ENCODE results near the gene CCNY.

Gene CCNY

DNA sequence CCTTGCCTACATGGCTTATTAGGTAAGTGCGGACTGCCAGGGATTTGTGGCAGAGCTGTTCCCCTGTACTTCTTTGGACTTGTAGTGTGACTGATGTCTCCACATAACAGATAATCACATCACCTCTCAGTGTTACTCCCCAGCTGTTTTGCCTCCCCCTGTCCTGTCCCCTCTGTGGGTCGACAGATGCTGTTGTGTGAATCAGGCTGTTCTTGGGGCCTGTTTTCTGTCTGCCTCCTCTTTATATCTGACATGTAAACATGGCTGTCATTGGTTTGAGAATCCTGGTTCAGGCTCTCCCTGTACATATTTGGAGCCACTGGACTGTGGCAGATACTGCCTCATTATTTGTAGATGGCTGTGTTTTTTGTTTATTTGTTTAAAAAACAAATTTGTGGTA lies 22.7 kb downstream of the CCNY start:
- DNase-seq: no peak

DNA sequence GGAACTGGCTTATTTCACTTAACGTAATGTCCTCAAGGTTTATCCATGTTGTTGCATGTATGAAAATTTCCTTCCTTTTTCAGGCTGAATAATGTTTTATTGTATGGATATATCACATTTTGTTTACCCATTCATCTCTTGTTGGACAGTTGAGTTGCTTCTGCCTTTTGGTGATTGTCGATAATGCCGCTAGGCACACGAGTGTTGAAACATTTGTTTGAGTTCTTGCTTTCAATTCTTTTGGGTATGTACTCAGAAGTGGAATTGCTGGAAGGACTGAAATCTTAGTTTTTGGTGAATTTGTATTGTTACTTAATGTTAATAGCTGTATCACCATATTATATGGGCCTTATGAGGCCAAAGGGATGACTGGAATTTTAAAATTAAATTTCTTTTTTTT lies 23.6 kb downstream of the CCNY start:
- no peak for DNase-seq

DNA sequence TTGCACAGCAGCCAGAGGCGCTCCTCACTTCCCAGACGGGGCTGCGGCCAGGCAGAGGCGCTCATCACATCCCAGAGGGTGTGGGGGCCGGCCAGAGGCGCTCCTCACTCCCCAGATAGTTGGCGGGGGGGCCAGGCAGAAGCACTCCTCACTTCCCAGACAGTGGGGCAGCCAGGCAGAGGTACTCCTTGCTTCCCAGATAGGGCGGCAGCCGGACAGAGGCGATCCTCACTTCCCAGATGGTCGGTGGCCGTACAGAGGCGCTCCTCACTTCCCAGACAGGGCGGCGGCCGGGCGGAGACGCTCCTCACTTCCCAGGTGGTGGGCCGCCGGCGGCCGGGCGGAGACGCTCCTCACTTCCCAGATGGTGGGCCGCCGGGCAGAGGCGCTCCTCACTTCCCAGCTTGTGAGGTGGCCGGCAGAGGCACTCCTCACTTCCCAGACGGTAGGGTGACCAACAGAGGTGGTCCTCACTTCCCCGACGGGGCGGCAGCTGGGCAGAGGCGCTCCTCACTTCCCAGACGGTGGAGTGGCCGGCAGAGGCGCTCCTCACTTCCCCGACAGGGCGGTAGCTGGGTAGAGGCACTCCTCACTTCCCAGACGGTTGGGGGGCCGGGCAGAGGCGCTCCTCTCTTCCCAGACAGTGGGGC lies 26.5 kb downstream of the CCNY start:
- no peak for DNase-seq

DNA sequence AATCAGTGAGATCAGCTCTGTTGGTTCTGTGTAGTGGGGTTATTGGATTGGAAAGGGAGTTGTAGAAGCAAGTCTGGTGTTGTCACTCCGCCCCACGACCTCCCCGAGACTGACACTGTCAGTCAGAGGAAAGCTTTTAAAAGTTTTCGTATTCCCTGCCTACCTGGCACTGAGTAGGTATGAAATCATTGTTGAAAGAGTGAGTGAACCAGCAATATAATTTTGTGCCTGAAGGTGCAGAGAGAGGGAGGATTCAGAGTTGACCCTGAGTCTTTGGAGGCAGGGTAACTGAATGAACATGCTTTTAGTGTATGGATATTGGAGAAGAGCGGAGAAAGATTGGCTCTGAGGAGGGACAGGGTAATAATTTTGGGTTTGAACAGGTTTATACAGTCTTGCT lies 27.3 kb downstream of the CCNY start:
- no peak for DNase-seq

DNA sequence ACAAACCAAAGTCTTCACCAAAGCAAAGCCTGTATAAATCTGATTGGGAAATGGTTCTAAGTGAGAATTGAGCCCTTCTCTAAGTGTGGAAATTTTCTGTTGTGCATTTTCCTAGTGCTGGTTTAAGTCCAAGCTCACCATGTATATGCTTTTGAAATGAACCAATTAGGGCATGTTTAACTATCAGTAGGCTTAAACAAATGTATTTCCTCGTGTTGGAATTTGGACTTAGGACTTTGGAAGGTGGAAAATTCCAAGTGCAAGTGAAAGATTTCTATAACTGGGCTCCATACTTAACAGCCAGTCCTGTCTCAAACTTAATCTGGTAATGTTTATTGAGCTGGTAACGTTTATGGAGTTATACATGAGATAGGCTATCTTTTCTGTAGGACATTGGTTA lies 28.5 kb downstream of the CCNY start:
- DNase-seq: no peak

DNA sequence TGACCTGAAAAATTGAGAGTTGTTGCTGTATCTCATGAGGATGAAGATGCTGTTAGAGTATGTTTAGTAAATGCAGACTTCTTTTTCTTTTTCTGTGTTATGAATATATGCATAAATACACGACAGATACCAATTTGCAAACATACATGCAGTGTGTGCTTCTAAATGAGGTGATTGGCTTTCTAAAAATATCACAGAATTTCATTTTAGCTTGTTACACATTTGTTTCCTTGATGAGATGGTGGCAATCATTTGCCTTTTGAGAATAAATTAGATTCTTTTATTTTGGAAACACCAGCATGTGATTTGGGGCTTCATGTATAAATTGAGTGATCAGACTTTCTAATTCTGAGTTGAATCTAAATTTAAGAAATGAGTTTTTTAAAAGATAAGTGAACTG lies 29.7 kb downstream of the CCNY start:
- DNase-seq: no peak

DNA sequence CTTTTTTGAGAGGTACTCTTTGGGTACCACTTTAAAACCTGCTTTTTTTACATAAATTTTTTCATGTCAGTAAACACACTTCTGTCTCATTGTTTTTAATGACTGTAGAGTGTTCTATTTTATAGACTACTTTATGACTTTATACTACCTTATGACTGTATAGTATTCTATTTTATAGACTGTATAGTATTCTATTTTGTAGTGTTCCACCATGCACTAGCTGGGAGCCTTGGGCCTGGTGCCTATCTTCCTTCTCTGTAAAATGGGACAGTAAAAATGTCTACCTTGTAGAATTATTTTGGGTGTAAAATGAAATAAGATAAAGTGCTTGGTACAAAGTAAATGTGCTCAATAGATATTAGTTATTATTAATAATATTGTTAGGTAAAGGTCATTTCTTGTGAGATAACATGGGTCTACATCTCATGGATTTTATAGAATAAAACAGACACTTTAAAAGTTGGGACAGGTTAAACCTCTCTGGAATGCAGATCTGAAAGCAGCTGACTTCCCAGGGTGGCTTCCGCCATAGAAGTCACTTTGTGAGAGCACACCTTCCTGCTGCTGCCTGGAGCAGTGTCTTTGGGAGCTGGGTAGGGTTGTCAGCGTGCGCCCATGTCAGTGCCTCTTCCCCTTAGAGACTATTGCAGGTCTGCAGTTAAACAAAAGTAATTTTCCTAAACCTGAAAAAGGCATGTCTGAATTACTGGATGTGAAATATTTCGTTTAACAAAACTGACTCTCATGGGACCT lies 31.0 kb downstream of the CCNY start:
- no peak for DNase-seq

DNA sequence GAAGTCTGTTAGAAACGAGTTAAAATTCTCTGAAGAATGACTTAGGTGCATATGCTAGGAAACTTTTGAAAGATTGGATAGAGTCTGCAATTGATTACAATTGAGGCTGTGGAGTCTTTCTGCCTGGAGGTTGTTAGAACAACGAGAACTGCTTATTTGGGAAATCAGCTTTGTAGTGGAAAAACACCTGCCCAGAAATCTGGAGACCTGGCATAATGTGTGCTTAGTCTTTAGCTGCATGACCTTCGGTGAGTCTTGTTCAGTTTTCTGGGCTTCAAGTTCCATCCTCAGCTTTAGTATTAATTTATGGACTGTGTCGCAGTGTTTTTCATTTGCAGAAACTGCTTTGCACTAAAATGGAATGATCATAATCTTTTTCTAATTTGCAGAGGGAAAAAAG lies 31.7 kb downstream of the CCNY start:
- no peak for DNase-seq

DNA sequence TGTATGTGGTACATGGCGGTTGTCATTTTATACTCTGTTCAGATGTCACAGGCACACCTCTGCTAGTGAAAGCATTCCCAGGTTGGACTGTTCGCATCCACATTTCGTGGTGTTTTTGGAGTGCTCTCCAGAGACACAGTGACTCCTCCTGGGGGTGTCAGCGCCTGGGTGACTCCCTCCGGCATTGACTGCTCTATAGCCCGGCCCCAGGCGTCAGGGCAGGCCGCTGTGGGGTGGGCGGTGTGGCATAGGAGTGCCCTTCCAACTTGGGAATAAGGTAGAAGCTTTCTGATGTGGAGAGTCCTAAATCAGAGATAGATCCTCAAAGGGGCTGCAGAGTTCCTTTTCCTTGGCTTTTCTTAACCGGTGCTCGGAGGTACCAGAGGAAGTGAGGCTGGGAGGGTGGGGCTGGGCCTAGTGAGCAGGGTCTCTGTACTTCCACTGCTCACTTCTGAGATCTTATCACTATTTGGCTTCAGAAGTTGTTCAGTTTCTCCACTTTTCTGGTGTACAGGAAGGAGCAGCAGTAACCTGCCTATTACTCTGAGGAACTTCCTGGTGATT lies 32.3 kb downstream of the CCNY start:
- no peak for DNase-seq

DNA sequence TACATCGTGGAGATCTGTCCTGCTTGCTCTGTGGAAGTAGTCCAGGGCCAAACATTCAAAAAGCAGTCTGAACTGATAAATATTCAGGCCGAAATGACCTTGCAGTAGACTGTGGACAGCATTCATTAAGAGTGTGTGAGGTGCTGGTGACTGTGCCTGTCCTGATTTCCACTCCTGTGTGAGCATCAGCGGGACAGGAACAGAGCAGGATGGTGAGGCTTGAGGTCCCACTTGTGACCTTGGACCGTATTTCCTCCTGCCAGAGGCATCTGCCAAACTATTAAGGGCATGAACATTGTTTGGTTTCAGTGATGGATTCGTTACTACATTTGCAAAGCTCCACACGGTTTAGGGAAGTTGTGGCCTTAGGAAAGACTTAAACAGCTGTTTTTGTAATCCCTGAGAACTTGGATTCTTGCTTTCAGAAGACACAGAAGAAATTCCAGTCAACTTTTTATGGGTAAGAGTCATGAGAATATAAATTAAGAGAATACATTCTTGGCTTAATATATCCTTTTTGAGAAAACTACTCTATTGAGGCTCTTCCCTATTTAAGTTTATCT lies 32.8 kb downstream of the CCNY start:
- no peak for DNase-seq

DNA sequence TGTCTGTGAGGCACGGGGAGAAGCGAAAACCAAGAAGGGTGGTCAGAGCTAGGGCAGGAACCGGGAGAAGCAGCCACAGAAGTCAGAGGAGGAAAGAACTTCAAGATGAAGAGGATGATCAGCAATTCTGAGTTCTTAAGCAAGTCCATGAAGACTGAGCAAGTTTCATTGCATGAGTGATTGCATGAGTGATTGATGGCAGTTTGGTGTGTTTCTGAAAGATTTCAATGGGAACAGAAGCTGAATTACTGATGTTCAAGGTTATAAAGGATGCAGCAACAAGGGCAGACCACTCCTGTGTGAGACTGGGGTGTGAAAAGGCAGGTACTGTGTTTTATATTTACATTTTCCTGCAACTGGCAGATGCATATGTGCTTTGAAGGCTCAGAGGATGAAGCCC lies 35.4 kb downstream of the CCNY start:
- DNase-seq: no peak

DNA sequence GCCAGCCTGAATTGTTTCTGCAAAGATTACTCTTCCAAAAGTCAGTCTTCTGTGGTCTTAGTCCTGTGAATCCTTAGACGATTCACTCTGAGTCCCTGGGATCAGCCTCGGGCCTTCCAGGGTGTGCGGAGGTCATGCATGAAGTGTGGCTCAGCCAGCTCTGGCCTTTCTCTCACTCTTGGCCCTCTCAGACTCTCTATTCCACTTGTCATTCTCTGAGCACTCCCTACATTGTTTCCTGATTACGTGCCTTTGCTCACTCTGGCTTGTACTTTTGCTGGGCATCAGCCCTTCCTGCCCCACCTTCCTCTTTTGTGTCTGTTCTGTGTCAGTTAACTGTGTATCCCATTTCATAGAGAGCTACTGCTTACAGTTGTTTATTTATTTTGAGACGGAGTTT lies 36.0 kb downstream of the CCNY start:
- DNase-seq: no peak

DNA sequence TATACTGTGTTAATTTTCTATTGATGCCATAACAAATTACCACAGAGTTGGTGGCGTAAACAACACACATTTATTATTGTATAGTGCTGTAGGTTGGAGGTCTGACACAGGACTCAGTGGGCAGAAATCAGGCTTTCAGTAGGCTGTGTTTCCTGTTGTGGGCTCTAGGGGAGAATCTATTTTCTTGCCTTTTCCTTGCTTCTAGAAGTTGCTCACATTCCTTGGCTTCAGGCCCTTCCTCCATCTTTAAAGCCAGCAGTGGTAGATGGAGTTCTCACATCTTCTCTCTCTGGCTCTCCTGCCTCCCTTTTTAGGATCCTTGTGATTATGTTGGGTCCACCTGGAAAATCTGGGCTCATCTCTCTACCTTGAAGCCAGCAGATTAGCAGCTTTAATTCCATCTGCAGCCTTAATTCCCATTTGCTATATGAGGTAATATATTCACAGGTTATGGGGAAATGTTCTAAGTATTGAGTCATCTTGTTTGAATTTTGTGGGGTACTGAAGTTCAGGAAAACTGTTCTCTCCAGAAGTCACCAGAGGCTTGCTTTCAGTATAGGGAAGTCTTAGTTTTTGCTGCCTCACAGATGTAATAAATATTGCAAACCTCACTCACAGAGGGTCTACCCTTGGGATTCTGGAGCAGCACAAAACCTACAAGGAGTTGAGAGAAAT lies 38.9 kb downstream of the CCNY start:
- no peak for DNase-seq

DNA sequence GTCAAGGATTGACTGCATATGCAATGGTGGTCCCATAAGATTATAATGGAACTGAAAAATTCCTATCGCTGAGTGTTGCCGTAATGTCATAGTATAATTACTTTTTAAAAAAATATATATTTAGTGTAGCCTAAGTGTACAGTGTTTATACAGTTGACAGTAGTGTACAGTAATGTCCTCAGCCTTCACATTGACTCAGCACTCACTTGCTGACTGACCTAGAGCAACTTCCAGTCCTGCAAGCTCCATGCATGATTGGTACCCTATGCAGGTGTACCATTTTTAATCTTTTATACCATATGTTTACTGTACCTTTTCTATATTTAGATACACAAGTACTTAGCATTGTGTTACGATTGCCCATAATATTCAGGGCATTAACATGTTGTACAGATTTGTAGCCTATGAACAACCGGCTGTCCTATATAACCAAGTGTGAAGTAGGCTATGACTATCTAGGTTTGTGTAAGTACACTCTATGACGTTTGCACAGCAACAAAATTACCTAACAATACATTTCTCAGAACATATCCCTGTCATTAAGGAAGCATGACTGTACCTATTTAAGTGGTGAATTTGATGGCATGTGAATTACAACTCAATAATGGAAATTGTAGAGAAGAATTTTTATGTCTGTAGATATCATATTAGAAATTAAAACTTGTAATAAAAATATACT lies 40.9 kb downstream of the CCNY start:
- DNase-seq: no peak

DNA sequence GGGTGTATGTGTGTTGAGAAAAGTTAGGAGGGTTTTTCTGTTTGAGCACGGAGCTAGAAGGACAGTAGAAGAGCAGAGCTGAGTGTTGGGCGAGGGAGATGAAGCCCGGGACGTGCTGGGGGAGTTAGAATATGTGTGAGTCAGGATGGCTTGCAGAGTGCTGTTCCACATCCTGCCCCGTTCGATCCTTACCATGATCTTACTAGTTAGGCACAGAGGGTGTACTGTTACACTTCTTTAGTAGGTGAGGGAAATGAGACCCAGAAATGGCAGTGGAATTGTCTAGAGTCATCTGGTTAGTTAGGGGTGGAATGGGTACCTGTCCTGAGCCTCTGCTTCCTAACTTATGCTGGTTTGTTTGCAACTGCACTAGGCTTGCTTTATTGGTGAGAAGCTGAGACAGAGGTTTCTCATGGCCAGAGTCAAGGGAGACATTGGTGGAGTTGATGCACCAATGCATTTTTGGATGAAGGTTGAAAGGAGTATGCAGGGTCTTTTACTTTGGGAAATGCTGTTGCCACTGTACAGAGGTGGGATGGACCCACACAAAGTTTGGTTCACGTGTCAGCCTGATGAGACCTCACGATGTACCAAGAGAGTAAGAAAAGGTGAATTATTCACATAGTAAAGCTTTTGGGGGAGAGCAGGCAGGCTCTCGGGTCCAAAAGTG lies 42.4 kb downstream of the CCNY start:
- DNase-seq: no peak

DNA sequence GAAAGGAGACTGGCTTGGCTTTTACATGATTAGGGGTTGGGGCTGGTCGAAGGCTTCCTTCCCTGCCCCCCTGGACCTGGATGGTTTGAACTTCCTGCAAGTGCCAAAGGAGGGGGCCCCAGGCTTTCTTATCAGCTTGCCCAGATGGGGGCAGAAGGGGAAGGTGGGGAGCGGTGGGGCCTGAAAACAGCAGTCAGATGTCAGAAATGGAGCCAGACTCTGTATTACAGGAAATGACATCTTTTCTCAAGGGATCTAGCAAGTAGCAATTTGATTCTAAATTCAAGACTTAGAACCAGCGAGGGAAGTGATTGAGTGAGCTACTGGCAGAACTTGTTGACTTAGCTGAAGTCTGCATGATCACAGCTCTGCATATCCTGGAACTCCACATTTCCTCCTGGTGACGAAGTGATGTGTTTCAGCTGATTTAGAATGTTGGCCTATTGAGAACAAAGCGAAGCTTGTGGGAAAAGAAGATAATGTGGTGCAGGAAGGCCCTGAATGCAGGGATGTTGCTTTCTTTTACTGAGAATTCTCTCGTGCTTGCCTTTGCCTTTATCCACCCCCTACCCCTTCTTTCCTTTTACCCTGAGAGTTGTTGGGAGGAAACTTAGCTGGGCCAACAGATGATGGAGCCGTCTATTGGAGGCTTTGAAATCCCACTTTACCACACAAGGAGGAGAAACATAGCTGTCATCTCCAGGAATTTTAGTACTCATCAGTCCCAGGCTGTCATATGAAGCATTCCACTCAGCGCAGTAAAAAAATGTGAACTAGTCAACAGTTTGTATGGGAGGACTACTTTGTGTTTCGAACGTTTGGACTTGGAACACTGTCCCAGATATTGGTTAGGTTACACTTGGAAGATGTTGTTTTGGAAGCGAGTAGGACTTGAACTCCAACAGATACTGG lies 43.2 kb downstream of the CCNY start:
- DNase-seq: no peak

DNA sequence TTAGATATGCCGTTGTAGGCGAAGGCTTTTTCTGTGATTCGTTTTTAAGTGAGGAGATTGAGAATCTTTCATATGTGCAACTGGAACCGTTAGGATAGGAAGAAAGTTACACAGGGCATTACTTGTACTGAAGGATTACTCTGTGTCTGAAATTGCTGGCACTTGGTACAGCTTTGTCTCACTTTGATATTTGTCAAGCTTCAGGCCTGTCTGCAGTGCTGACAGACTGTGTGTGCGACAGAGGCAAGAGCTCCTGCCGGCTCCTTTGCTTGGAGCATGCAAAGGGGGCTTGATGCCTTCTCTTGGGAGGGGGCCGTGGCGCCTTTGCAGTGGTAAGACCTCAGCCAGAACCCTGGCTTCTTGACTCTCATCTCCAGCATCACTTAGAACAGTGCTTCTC lies 45.8 kb downstream of the CCNY start:
- no peak for DNase-seq

DNA sequence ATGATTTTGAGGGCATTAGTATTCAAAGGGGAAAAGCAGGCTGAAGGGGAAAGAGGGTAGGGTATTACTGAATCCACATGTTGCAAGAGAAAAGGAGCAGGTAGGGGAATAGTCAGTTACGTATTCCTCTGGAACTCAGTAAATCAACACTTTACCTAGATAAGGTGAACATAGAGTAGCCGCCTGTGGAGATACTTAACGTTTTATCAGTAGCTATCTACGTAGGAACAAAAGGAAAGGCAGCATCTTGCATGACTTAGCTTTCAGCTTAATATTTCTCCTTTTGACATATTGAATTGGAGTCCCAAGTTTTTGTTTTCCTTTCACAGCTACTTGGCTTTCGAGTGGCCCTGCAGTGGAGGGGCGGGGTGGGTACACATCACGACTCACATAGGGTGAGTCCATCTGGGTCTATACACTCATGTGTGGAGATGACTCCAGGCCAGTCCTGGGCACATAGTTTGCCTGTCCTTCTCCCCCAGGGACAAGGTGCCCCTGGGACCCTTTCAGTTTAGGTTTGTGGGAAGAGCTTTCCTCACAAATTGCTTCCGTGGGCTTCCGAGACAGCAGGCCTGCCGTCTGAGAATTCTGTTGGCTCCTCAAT lies 48.1 kb downstream of the CCNY start:
- DNase-seq: no peak

DNA sequence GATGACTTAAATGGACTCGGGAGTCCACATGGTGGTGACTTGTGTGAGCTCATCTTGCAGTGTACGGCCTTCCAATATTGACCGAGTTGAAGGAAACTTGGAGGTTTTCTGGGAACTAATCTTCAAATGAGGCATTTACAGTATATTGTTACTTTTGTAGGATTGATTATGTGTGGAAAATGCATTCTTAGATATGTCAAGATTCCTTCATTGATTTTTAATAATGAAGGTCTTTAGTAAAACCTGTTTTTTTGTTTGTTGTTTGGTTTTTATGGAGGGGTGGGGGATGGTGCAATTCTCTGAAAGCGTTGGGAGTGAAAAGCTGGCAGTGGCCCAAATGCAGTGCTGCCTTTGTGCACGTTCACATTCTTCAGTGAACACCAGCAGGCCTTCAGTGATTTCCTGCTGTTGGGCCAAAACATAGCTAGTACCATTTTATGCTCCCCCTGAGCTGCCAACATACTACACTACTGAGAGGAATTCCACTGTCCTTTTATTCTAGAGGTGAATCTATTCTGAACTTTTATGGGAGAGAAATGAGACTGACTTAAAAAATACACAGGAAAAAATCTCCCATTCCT lies 50.4 kb downstream of the CCNY start:
- DNase-seq: no peak

DNA sequence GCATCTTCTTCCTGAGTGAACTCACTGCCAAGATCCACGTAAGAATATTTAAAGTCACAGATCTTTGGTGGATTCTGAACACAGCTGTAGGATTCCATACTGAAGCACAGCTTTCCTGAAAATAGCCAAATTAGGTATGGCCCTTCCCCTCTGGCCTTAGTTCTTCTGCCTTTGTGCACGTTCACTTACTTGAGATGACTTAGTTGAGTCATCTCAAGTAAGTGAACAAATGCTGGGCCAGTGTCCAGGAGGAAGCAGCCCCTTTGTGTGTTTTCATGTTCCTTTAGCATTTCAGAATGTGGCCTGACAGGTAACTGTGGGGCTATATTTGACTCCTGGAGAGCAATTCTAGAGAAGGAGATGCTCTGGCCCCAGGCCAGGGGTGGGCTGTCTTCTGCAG lies 51.5 kb downstream of the CCNY start:
- DNase-seq: no peak

DNA sequence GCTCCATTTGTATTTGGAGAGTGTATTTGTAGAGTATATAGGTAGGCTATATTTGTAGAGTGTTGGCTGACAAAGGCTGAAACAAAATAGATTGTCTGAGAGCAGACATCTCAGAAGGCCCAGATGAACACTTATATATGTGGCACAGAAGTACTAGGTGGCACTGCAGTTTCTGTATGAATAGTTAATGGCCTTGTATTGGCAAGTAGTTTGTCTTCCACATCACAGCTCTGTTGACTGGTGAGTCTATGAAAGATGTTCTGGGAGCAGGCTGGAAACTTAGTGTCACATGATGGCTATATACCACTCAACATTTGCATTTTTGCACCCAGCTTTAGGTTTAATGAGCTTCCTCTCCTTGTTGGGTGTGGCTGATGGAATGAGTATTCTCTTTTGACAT lies 51.9 kb downstream of the CCNY start:
- DNase-seq: no peak
